GM12878 (cell line): ENCODE measurements around the gene MRPL1. TPM values are rescaled to one million over a fixed set of nuclear protein-coding genes. Genes with fewer than 3 reads are reported as not detected.

Experiments
- ATAC-seq: fragments of 200-7000 bp; cut with Tn5 transposase; 3 replicates; pipeline ENCODE4 v1.9.1; 2020; ENCODE audit warnings: mild to moderate bottlenecking, moderate library complexity
- BruUV-seq: library from RNA; stranded (reverse); fragments of 400-500 nt; replicated peaks from 2 replicates; lab custom pipeline; 2021; lab: Mats Ljungman, UMichigan
- CTCF ChIA-PET: fragments of 300-600 bp; sonication (Branson Sonifier 250); formaldehyde crosslinking; extraction: SDS; loops from one replicate; lab custom pipeline; 2021; ENCODE audit warnings: inconsistent platforms; lab: Yijun Ruan, JAX
- POLR2A ChIA-PET: fragments of 350-600 bp; formaldehyde crosslinking; extraction: SDS; loops from one replicate; lab custom pipeline; 2021; ENCODE audit warnings: inconsistent platforms; lab: Charles Lee
- RAD21 ChIA-PET: fragments of 300-600 bp; sonication (Branson Sonifier 250); formaldehyde crosslinking; loops from one replicate; lab custom pipeline; 2023; ENCODE audit warnings: antibody characterized with exemption; ENCODE audit not compliant: unreplicated experiment; lab: Charles Lee
- SMC1A ChIA-PET: fragments of 300-600 bp; sonication (Branson Sonifier 250); formaldehyde crosslinking; loops from one replicate; lab custom pipeline; 2023; ENCODE audit not compliant: unreplicated experiment, uncharacterized antibody; lab: Charles Lee
- DNase-seq: peaks from one replicate; pipeline ENCODE4 v3.0.0-alpha.2; 2011; ENCODE audit warnings: low read depth, low spot score
- FAIRE-seq: peaks from 3 replicates; lab custom pipeline; 2011; peaks lifted over from hg19 to GRCh38; lab: Jason Lieb, UNC
- H2AFZ ChIP-seq: 2 replicates; pipeline ENCODE4 v1.6.0; 2011; ENCODE audit warnings: low read depth, low read length, control low read depth; ENCODE audit not compliant: control insufficient read depth
- H3K27ac ChIP-seq: 2 replicates; pipeline ENCODE4 v1.5.1; 2011; ENCODE audit warnings: control low read depth; ENCODE audit not compliant: control insufficient read depth, insufficient read depth
- H3K27me3 ChIP-seq, 2 experiments: replicated peaks in 1 of 2; 2 replicates each; pipeline versions ENCODE4 v1.6.0 to v1.6.1; 2011; ENCODE audit warnings: low read length in 1 of 2; ENCODE audit not compliant: control insufficient read depth in 2 of 2, insufficient read depth in 2 of 2
- H3K36me3 ChIP-seq, 2 experiments: 2 replicates each; pipeline ENCODE4 v1.5.1; 2011; ENCODE audit warnings: low read length in 1 of 2; ENCODE audit not compliant: control insufficient read depth in 2 of 2, insufficient read depth in 2 of 2
- H3K4me1 ChIP-seq: 2 replicates; pipeline ENCODE4 v1.6.1; 2011; ENCODE audit warnings: mild to moderate bottlenecking, low read length, moderate library complexity, mixed read lengths; ENCODE audit not compliant: control insufficient read depth, insufficient read depth
- H3K4me2 ChIP-seq: 2 replicates; pipeline ENCODE4 v1.6.0; 2011; ENCODE audit warnings: control low read depth; ENCODE audit not compliant: control insufficient read depth, insufficient read depth
- H3K4me3 ChIP-seq: fragments of 200-600 bp; sonication (generic); 2 replicates; pipeline ENCODE4 v1.5.1; 2016
- H3K79me2 ChIP-seq: 2 replicates; pipeline ENCODE4 v1.6.0; 2011; ENCODE audit warnings: low read length; ENCODE audit not compliant: control insufficient read depth, insufficient read depth
- H3K9ac ChIP-seq: 2 replicates; pipeline ENCODE4 v1.8.0; 2011; ENCODE audit warnings: low read length, control low read depth, mixed read lengths; ENCODE audit not compliant: control insufficient read depth, insufficient read depth
- H3K9me3 ChIP-seq: replicated peaks from 3 replicates; pipeline ENCODE4 v1.5.1; 2011; ENCODE audit warnings: mild to moderate bottlenecking, low read length; ENCODE audit not compliant: control insufficient read depth, insufficient read depth
- H4K20me1 ChIP-seq: 2 replicates; pipeline ENCODE4 v1.6.0; 2011; ENCODE audit not compliant: control insufficient read depth, insufficient read depth
- ATF3 ChIP-seq: IDR thresholded peaks from 2 replicates; pipeline ENCODE4 v1.6.1; 2011; ENCODE audit warnings: low read depth, mild to moderate bottlenecking, low read length, moderate library complexity, borderline replicate concordance; ENCODE audit errors: extremely low read depth
- CBFB ChIP-seq: IDR thresholded peaks from 2 replicates; pipeline ENCODE4 v1.6.1; 2016; ENCODE audit warnings: antibody characterized with exemption, low read depth
- CBX3 ChIP-seq: fragments of 200-600 bp; sonication (generic); IDR thresholded peaks from 2 replicates; pipeline ENCODE4 v1.6.1; 2016; ENCODE audit warnings: low read depth, borderline replicate concordance
- CHD4 ChIP-seq: fragments of 200-600 bp; sonication (generic); IDR thresholded peaks from 2 replicates; pipeline ENCODE4 v1.6.1; 2016; ENCODE audit warnings: mild to moderate bottlenecking
- ELK1 ChIP-seq: IDR thresholded peaks from 2 replicates; pipeline ENCODE4 v1.6.1; 2012; ENCODE audit warnings: low read depth, low read length, improper control_type of control experiment
- IKZF2 ChIP-seq, 2 experiments: fragments of 450-650 bp; IDR thresholded peaks; 2 replicates each; pipeline ENCODE4 v1.6.1; 2017; ENCODE audit warnings: mild to moderate bottlenecking in 2 of 2, moderate library complexity in 2 of 2
- KDM1A ChIP-seq: fragments of 200-600 bp; sonication (generic); IDR thresholded peaks from 2 replicates; pipeline ENCODE4 v1.6.1; 2016; ENCODE audit warnings: borderline replicate concordance
- MEF2A ChIP-seq: IDR thresholded peaks from 2 replicates; pipeline ENCODE4 v1.6.1; 2011; ENCODE audit warnings: low read depth, mild to moderate bottlenecking, low read length, moderate library complexity; ENCODE audit not compliant: insufficient read depth
- NBN ChIP-seq: fragments of 450-650 bp; IDR thresholded peaks from 2 replicates; pipeline ENCODE4 v1.6.1; 2016
- NKRF ChIP-seq: fragments of 450-650 bp; conservative IDR thresholded peaks from 2 replicates; pipeline ENCODE4 v1.6.1; 2017; ENCODE audit warnings: mild to moderate bottlenecking, moderate library complexity
- NR2C1 ChIP-seq: fragments of 450-650 bp; IDR thresholded peaks from 2 replicates; pipeline ENCODE4 v1.6.1; 2017; ENCODE audit warnings: antibody characterized with exemption, mild to moderate bottlenecking, moderate library complexity
- POLR2A ChIP-seq: IDR thresholded peaks from 2 replicates; pipeline ENCODE4 v1.6.1; 2011; ENCODE audit warnings: low read depth, mild to moderate bottlenecking, low read length
- POLR2AphosphoS2 ChIP-seq: IDR thresholded peaks from 2 replicates; pipeline ENCODE4 v1.6.1; 2011; ENCODE audit warnings: low read depth, mild to moderate bottlenecking, low read length, improper control_type of control experiment, moderate library complexity
- SIN3A ChIP-seq: IDR thresholded peaks from 2 replicates; pipeline ENCODE4 v1.6.1; 2012; ENCODE audit warnings: low read depth, low read length, improper control_type of control experiment
- SMC3 ChIP-seq: IDR thresholded peaks from 2 replicates; pipeline ENCODE4 v1.6.1; 2011; ENCODE audit warnings: low read length, improper control_type of control experiment, borderline replicate concordance
- SP1 ChIP-seq: IDR thresholded peaks from one replicate; pipeline ENCODE4 v1.6.1; 2011; ENCODE audit warnings: low read depth, low read length
- WRNIP1 ChIP-seq: IDR thresholded peaks from 2 replicates; pipeline ENCODE4 v1.6.1; 2011; ENCODE audit warnings: low read depth, low read length, improper control_type of control experiment, borderline replicate concordance
- ZNF24 ChIP-seq: fragments of 450-650 bp; IDR thresholded peaks from 2 replicates; pipeline ENCODE4 v1.6.1; 2017; ENCODE audit warnings: antibody characterized with exemption, mild to moderate bottlenecking
- WGBS: methylation state at CpG from one replicate; pipeline ENCODE4 v1.1.6; 2016; ENCODE audit warnings: low lambda C conversion rate; ENCODE audit not compliant: insufficient replicate concordance, insufficient coverage; ENCODE audit errors: missing lambda C conversion rate; 5-methylcytosine and 5-hydroxymethylcytosine counted together
- in situ Hi-C: fragments of 300-500 bp; cut with MboI; formaldehyde crosslinking; loops from 9 replicates; pipeline ENCODE4 v1.14.3; 2018; ENCODE audit warnings: mixed read lengths
- intact Hi-C: fragments of 100-400 bp; cut with micrococcal nuclease; formaldehyde crosslinking; loops from one replicate; pipeline ENCODE4 v1.14.2; 2022; ENCODE audit not compliant: unreplicated experiment
- polyA plus RNA-seq, 11 experiments: library from polyadenylated mRNA; depleted of rRNA in 4 of 11; unstranded in 6 of 11; stranded (reverse) in 5 of 11; fragments of >200 nt; fragmentation: Nextera tagmentation in 4 of 11; fragmentation: Illumina TruSeq in 1 of 11; extraction: Ambion mirVana in 4 of 11; extraction: Trizol in 1 of 11; gene quantifications; 1 replicate in 1 of 11; 2 replicates in 10 of 11; pipeline versions ENCODE4 v1.2.1 to v1.2.3, GENCODE V29; 2011 to 2016; ENCODE audit warnings: inconsistent platforms in 2 of 11, missing spikeins in 2 of 11, low read depth in 1 of 11
- total RNA-seq, 4 experiments: library from RNA; depleted of rRNA in 3 of 4; stranded (reverse); fragments of >200 nt in 3 of 4; fragmentation: Illumina TruSeq in 1 of 4; extraction: Trizol in 1 of 4; gene quantifications; 2 replicates each; pipeline versions ENCODE4 v1.2.1 to v1.2.3, GENCODE V29; 2013 to 2021

Gene MRPL1
- total and polyA plus RNA-seq, 10 of the 15 experiments (the other 5 are each of a cell fraction or from before 2014, with no cell fraction given), result 20.2 to 35.7 (median 28.2) TPM

- TF ChIP-seq NKRF (no peak), POLR2A (no peak), CHD4 (no peak)
- TF ChIP-seq, all 136 proteins: peak for 0
These were observed 65.6 kb downstream of the MRPL1 start (continued) for GRCh38 chr4:77927991-77928925.

GRCh38 chr4:77930154-77930639, 67.6 kb downstream of the MRPL1 start:
- SMC1A ChIA-PET, result no interaction called here
- Histone ChIP-seq H3K36me3 (no peaks in the 10 kb centered on the region; a peak in 2 of 4 replicates), H3K27ac (no peak overlapping the region), H3K79me2 (no peaks in the 10 kb centered on the region)
- BruUV-seq, result no TSS peak
- ATAC-seq (no peak), FAIRE-seq (no peak), DNase-seq (no peak)
- no peak for TF ChIP-seq CBFB
- TF ChIP-seq NR2C1, result no peak
- TF ChIP-seq KDM1A, result no peak
- TF ChIP-seq MEF2A, result no peak
- TF ChIP-seq IKZF2 (IDR thresholded peaks at IDR 0.05), result no peak
- no peak for TF ChIP-seq ZNF24
- TF ChIP-seq ELK1, result no peak
- TF ChIP-seq SIN3A, result no peak
- no peak for TF ChIP-seq NBN
- no peak for TF ChIP-seq SMC3
- no peak for TF ChIP-seq SP1
- no peak for TF ChIP-seq WRNIP1
- no peak for TF ChIP-seq POLR2AphosphoS2
- TF ChIP-seq CBX3, result no peak
- TF ChIP-seq ATF3, result no peak
- TF ChIP-seq, all 136 proteins: peak for 0
- H2AFZ ChIP-seq, result no peak overlapping the region
- no peaks in the 10 kb centered on the region for H4K20me1 ChIP-seq
- WGBS, result 97% methylated on average over 7 of the region's 7 CpGs
- ChIA-PET CTCF (no interaction called here), RAD21 (no interaction called here), POLR2A (no interaction called here)
- no peak overlapping the region for H3K4me2 ChIP-seq
- in situ Hi-C loops, result no loop called here
- no peaks in the 10 kb centered on the region for H3K4me1 ChIP-seq
- no peak overlapping the region for H3K4me3 ChIP-seq
- intact Hi-C loops, result no loop called here
- no peak overlapping the region for H3K9ac ChIP-seq
- H3K27me3 ChIP-seq, result no peaks in the 10 kb centered on the region
- H3K9me3 ChIP-seq, result no peaks in the 10 kb centered on the region
